T follicular helper cell (primary cell): ENCODE data around the gene HPX.

Source experiments
- DNase-seq: peaks from one replicate; pipeline ENCODE4 v3.0.0-alpha.2; 2020; ENCODE audit warnings: low read depth
- total RNA-seq, 2 experiments: gene quantifications; one replicate each; lab custom pipeline; 2026; lab: John Stamatoyannopoulos, UW

Gene HPX, protein sequence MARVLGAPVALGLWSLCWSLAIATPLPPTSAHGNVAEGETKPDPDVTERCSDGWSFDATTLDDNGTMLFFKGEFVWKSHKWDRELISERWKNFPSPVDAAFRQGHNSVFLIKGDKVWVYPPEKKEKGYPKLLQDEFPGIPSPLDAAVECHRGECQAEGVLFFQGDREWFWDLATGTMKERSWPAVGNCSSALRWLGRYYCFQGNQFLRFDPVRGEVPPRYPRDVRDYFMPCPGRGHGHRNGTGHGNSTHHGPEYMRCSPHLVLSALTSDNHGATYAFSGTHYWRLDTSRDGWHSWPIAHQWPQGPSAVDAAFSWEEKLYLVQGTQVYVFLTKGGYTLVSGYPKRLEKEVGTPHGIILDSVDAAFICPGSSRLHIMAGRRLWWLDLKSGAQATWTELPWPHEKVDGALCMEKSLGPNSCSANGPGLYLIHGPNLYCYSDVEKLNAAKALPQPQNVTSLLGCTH
- total RNA-seq = 0.30 to 0.90 reads per million in 2 experiments

- no peak for DNase-seq
Observed at GRCh38 chr11:6440906-6441358, at the start of gene HPX. Gene HPX, minus strand, starts transcription at chr11:6440987. Its CDS starts 24 bp downstream, at chr11:6440963.

- no peak for DNase-seq
Observed at GRCh38 chr11:6489306-6489705, 48.5 kb upstream of the HPX start.

DNA sequence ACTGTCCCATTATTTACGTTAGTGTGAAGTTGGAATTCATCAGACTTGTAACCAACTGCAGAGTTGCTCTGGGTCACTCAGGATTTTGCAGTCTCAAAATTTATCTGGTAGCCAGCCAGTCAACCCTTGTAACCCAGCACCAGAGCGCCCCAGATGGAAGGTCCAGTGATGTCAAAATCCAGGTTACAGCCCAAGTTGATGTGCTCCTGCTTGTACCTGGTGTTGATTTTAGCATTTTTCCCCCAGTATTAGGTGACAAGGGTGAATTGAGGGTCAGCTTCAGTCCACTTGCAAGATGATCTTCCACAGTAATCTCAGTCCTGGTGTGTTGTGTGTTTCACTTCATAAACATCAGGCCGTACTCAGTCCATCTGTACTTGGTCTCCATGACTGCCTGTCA, 48.0 kb upstream of the HPX start:
- no peak for DNase-seq

- DNase-seq = no peak
Observed at GRCh38 chr11:6488342-6488741, 47.6 kb upstream of the HPX start.

DNA sequence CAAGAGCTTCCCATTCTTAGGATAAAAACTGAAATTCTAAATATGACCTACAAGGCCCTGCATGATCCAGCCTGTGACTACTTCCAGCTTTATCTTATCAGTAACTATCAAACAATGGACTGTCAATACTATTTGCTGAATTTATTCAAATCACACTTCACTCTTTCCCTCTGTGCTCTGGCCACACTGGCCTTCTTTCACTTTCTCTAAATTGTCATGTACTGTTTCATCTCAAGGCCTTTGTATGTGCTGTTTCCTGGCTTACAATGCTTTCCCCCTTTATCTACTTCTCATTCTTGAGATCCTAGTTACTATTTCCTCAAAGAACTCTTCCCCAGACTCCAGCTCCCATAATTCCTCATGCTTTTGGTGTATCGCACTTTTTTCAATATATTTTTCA, 46.2 kb upstream of the HPX start:
- no peak for DNase-seq

- no peak for DNase-seq
Observed at GRCh38 chr11:6486256-6486655, 45.5 kb upstream of the HPX start.

DNA sequence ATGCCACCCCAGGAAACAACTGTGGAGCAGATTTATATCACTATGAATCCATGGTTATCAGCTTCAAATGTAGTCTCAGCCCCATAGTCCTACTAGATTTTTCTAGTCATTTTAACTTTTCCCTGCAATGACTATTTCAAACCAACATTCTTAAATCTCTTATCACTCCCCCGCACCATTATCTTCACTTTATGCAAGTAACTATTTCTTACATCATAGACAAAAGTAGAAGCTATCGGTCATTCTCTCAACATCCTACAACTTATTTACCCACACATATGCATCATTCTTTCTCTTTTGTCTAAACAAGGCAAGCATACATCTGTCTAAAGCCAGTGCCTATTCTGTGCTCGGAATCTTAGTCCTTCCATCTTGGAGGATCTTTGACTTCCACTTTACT, 44.9 kb upstream of the HPX start:
- DNase-seq = no peak

DNA sequence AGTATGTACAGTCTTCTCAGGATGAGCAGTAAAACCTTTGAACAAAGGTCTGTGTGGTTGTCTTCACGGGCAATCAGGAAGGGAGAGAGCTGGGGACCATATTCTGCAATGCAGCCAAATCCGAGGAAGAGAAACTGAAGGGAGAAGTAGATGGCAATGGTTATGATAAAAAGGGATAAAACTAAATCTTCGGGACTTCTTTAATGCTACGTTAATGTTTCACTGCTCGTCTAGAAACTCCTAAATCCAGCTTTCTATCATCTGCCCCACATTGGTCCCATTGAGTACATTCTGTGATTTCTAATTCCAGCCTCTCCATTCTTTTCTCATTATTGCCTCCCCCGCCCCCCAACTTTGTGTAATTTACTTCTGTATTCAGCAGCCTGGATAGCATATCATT, 42.2 kb upstream of the HPX start:
- DNase-seq = no peak

GRCh38 chr11:6482441-6482840, 41.7 kb upstream of the HPX start:
- no peak for DNase-seq

GRCh38 chr11:6481924-6482275, 41.1 kb upstream of the HPX start:
- no peak for DNase-seq

GRCh38 chr11:6481012-6481923, 40.5 kb upstream of the HPX start, which contains the start of the genes ARFIP2 and TIMM10B:
Gene ARFIP2, minus strand, starts transcription at chr11:6481331. Its CDS starts 910 bp downstream, at chr11:6480421.
Gene TIMM10B, plus strand, starts transcription at chr11:6481501. Its CDS starts 16 bp downstream, at chr11:6481517.
- peak; percentile 95 for DNase-seq

- no peak for DNase-seq
Observed at GRCh38 chr11:6480299-6480914, 39.6 kb upstream of the HPX start.

DNA sequence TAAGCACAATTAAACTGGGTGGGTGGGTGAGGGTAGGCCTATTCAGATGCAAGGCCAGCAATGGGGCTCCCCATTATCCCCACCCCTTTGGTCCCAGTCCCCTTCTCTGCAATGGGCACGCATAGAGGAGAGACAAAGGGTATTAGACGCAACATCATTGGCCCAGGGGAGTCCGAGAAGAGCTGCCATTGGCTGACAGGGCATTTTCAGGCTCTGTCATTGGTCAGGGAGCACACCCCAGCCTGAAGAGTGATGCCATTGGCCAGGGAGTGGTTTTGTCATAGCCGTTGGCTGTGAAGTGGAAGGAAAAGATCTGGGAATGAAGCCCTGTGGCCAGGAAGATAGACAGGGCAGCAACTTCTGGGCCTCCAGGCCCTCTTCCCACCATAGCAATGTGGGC, 35.8 kb upstream of the HPX start:
- DNase-seq = no peak

- DNase-seq = no peak
Observed at GRCh38 chr11:6475936-6476335, 35.1 kb upstream of the HPX start.

- no peak for DNase-seq
Observed at GRCh38 chr11:6474806-6475500, 34.2 kb upstream of the HPX start.

GRCh38 chr11:6474413-6474792, 33.6 kb upstream of the HPX start:
- no peak for DNase-seq

- DNase-seq = peak; percentile 63
Observed at GRCh38 chr11:6473451-6474412, 32.9 kb upstream of the HPX start, which contains the start of gene TRIM3. Gene TRIM3, minus strand, starts transcription at chr11:6473941. Its CDS starts 8,246 bp downstream, at chr11:6465695.

GRCh38 chr11:6472934-6473333, 32.1 kb upstream of the HPX start:
- no peak for DNase-seq

DNA sequence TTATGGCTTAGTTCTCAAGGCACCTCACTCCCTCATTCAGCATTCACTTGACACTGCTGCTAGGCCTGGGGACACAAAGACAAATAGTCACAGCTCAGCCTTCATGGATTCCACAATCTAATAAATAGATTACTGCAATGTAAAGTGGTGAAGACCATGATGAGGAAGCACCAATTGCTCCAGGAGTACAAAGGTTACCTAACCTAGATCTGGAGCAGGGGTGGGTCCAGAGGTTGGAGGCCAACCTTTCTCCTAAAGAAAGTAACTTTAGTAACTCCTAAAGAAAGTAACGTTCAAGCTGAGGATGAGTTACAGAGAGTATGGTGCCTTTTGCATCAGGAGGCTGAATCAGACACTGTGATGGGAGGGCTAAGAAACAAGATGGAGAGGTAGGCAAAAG, 28.8 kb upstream of the HPX start:
- DNase-seq = no peak
